OCI-LY1 (cell line): ENCODE measurements around the gene CNP.

Experiments
- EZH2 ChIP-seq: fragments of 200-600 bp; sonication (generic), shearing (Covaris generic); IDR thresholded peaks from 2 replicates; pipeline ENCODE4 v1.8.0; 2017; ENCODE audit warnings: borderline replicate concordance, mixed run types, mild to moderate bottlenecking, antibody characterized with exemption, low read length, moderate library complexity, mixed read lengths
- TF ChIP-seq, protein P1 (sequence below): fragments of 200-600 bp; sonication (generic), shearing (Covaris generic); IDR thresholded peaks from 2 replicates; pipeline ENCODE4 v1.5.1; 2017; ENCODE audit warnings: mild to moderate bottlenecking, antibody characterized with exemption, low read length, moderate library complexity, mixed read lengths

DNA sequence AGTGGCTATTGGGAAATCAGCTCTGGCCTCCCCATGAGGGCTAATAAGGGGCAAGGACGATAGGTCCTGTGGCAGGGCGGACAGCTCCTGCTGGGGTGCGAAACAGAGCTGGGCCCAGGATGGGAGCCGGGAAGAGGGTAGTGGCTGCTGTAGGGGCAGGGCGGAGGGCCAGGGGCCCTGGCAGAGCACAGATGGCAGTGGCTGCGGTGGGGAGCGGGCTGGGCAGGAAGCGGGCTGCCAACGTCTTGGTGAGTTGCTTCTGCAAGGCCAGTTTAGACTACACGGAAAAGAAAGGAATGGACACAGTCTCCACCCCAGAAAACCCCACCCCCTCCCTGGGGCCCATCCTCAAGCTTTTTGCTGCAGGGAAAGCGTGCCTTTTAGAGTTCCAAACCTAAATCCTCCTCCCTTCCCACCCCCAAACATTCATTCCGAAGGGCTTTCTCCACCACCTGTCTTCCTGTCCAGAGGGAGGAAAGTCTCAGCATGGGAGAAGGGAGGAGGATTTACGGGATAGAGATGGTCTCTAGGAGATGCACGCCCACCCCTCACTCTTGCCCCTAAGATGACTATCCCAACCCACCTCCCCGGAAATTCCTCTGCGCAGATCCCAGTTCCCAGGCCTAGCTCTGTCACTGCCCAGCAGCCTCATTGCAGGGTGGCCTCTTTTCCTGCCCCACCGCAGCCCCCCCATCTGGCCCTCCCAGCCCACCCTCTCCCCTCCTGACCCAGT lies 60.4 kb downstream of the CNP start:
- TF ChIP-seq, protein P1, sequence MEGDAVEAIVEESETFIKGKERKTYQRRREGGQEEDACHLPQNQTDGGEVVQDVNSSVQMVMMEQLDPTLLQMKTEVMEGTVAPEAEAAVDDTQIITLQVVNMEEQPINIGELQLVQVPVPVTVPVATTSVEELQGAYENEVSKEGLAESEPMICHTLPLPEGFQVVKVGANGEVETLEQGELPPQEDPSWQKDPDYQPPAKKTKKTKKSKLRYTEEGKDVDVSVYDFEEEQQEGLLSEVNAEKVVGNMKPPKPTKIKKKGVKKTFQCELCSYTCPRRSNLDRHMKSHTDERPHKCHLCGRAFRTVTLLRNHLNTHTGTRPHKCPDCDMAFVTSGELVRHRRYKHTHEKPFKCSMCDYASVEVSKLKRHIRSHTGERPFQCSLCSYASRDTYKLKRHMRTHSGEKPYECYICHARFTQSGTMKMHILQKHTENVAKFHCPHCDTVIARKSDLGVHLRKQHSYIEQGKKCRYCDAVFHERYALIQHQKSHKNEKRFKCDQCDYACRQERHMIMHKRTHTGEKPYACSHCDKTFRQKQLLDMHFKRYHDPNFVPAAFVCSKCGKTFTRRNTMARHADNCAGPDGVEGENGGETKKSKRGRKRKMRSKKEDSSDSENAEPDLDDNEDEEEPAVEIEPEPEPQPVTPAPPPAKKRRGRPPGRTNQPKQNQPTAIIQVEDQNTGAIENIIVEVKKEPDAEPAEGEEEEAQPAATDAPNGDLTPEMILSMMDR, result no peak
- no peak for TF ChIP-seq EZH2
